HG03108 (cell line): ENCODE measurements around the gene ARHGDIA.

Experiments
- ATAC-seq: cut with Tn5 transposase; IDR thresholded peaks from one replicate; pipeline ENCODE4 v1.9.1; 2021; ENCODE audit warnings: moderate library complexity; ENCODE audit not compliant: unreplicated experiment

ARHGDIA gene

GRCh38 chr17:81870981-81871386 lies at the start of gene ARHGDIA:
TSS of gene ARHGDIA (minus strand) at chr17:81871337. CDS start at chr17:81869930, 1,407 bp downstream.
- ATAC-seq: no peak

- ATAC-seq: no peak
Measured at GRCh38 chr17:81918832-81919545, 47.9 kb upstream of the ARHGDIA start.

GRCh38 chr17:81918333-81918669 lies 47.2 kb upstream of the ARHGDIA start:
- peak; percentile 10 for ATAC-seq

DNA sequence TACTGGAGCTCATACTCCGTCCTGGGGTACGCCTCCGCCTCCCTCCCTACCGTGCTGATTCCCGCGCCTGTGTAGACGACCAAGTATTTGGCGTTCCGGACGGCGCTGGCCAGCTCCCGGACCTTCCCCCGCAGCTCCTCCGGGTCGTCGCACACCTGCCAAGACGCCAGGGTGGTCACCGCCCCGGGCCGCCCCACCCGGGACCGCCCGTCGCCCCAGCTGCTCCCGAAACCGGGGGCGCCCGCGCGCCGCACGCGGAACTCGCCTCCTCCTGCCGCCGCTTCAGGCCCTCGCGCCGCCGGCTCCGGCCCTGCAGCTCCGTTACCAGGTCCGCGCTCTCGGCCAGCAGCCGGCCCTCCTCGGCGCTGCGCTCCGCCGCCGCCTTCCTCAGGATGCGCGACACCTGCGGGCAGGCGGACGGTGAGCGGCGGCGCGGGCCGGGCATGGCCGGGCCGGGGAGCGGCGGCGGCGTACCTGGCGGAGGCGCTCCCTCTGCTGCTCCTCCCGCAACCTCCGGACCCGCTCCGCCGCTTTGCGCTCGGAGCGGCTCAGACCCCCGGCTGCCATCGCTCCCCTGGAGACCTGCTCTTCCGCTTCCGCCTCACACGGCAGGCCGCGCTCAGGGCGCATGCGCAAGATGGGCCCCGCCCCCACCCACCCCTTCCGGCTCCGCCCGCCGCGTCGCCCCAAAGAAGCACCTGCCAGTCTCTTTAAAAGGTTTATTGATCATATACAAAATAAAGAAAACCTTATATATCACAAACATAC lies 46.6 kb upstream of the ARHGDIA start, which contains the start of gene SIRT7:
SIRT7 (minus strand) TSS at position 612 of the 768 bp plus-strand sequence; CDS start at position 567, 45 bp downstream.
- peak; percentile 62 for ATAC-seq

DNA sequence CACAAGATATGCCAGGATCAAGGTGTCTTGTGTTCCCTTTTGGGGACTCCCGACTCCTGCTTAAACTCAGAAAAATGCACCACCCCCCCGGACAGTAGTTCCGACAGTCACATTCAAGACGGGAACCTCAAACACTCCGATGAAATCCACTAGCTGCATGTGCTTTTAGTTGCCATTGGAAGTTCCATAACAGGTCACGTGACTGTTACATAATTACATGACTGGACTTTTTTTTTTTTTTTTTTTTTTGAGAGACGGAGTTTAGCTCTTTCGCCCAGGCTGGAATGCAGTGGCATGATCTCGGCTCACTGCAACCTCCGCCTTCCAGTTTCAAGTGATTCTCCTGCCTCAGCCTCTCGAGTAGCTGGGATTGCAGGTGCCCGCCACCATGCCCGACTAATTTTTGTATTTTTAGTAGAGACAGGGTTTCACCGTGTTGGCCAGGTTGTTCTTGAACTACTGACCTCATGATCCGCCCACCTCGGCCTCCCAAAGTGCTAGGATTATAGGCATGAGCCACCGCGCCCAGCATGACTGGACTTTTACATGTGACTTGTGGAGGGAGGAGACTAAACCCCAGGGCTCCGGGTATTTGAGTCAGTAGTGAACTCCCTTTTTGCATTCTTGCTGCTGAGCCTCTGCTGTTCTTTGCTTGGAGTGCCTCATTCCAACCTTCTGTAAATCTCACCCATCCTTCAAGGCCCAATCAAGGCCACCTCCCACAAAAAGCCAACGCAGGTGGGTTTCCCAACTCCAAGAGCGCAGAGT lies 45.3 kb upstream of the ARHGDIA start:
- no peak for ATAC-seq

DNA sequence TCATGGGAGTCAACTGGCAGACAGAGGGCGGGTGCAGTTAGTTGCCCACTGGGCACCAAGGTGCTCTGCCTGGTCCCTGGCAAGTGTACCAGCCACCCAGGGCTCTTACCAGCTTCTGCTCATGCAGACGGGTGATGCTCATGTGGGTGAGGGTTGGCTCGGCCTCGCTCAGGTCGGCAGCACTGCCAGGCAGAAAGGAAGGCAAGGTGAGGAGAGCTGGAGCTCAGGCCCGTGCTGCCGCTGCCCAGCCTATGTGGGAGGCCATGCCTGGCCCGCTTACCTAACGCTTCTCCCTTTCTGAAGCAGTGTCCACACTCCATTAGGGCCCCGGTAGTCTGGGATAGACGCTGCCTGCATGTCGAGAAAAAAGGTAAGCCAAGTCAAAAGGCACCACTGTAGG lies 44.2 kb upstream of the ARHGDIA start:
- no peak for ATAC-seq

- ATAC-seq: no peak
Measured at GRCh38 chr17:81914103-81914850, 43.1 kb upstream of the ARHGDIA start.

DNA sequence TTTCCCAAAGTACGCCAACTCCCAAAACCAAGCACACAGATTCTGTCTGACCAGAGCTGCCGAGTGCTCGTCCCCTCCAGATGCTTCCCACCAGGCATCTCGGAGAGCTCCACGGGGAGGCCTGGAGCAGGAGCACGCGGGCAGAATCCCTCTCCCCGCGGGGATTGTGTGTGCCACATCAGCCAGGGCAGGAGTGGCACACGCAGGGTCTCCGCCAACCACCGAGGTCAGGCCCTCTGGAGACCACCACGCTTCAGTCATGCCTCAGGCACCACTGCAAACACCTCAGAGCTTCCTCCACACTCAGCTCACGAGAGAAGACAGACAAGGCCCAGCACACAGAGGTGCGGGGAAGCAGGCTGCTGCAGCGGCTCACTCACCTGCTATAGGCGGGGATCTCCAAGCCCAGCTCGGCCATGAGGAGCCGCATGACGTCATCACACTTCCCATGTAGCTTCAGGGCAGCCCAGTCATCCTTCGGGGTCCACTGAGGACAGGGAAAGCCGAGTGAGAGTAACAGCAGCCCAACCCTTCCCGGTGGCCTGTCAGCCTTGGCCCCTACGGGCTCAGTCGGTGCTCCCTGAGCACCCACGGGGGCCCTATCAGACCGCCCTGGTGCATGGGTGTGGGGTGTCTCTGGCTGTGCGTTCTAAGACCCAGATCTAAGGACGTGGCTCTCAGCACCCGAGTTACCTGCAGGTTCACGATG lies 42.4 kb upstream of the ARHGDIA start:
- no peak for ATAC-seq

GRCh38 chr17:81912441-81913309 lies 41.5 kb upstream of the ARHGDIA start:
- no peak for ATAC-seq

GRCh38 chr17:81911969-81912368 lies 40.8 kb upstream of the ARHGDIA start:
- no peak for ATAC-seq

DNA sequence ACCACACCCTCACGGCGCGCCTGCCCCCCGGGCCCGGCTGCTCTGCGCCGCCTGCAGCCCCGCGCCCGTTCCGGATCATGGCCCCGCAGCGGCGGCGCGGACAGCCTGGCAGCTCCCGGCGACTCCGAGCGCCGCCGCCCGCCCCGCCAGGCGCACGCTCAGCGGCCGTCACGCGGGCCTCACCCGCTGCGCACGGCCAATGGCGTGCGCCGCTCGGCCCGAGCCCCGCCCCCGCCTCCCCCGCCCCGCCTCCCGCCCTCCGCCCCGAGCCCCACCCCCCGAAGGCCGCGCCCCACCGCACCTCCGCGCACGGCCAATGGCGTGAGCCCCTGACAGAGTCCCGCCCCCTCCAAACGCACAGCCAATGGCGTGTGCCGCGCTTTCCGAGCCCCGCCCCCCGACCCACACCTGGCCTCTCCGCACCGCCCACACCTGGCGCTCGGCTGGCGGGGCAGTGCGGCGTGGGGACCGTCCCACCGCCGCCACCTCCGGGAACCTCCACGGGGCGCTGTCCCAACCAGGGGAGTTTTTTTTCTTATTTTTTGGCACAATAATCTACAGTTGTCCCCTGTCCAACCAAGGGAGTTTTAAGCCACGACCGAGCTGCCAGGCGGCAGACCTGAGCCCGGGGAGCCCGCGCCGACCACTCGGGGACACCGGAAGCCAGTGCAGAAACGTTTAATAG lies 40.3 kb upstream of the ARHGDIA start, which contains the start of gene PCYT2:
PCYT2 (minus strand) TSS at position 123 of the 685 bp plus-strand sequence; CDS start at position 79, 44 bp downstream.
- ATAC-seq: peak; percentile 66

DNA sequence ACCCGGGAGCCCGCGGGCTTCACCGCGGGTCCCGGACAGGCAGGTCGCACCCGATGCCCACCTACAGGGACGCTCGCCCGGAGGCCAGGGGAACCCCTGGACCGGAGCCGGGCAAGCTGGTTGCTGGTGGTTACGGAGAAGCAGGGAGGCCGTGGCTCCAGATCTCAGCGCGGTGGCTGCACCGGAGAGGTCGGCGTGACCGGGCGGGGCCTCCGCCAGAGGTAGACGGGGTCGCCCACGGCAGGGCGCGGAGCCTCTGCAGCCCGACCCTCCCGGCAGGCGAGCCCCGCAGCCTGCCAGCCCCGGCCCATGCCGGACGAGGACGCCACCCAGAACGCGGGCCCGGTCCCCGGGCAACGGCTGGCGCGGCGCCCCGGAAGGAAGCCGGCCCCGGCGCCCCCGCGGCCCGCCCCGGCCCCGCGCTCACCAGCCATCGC lies 39.7 kb upstream of the ARHGDIA start:
- ATAC-seq: peak; percentile 26

DNA sequence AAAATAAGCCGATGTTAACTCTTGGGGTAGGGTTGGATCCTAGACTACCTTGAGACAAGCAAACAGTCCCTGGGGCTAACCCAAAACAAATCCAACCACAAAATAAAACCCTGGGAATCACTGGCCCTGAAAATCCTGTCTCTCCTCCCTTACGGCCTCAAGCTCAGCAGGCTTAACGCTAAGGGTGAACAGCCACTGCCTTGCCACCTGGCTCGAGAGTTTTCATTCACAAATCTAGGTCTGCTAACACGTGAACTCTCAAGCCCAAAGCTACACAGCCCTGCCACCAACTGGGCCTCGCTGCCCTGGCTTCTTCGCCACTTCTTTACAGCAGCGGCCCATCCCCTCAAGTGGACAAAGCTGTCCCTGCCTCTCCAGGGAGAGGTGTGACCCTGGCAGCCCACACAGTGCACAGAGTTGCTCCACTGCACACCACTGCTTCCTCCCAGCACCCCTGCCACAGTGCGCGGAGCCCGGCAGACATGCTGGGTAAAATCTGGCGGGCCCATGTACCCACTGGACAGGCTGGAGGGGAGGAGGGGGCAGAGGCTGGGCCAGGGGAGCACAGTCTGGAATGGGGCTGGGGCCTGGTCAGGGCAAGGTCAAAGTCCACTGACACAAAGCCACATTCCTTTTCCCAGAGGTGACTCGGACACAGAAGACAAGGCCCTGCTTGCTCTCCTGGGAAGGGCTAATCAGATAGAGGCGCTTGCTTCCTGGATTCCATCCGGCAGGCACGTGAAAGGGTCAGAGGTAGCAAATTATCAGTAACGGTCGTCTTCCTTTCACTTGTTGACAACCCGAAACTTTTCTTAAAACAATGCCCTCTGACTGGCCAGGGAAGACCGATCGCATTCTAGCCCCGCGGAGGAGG lies 39.1 kb upstream of the ARHGDIA start:
- ATAC-seq: no peak

DNA sequence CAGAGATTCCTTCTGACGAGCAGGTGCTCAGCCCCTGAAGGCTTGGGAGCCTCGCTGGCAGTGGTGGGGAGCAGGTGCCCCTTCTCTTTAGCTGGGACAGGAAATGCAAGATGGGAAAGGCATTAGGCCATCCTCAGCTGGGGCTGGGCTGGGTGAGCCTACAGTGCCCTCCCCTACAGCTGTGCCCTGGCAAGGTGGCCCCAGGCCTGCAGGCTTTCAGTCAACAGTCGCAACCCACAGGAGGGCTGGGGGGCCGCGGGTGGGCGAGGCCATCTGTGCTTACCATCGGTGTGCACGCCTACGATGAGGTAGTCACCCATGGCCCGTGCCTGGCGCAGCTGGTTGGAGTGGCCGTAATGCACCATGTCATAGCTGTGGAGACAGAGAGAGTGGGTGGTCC lies 38.1 kb upstream of the ARHGDIA start:
- ATAC-seq: no peak

DNA sequence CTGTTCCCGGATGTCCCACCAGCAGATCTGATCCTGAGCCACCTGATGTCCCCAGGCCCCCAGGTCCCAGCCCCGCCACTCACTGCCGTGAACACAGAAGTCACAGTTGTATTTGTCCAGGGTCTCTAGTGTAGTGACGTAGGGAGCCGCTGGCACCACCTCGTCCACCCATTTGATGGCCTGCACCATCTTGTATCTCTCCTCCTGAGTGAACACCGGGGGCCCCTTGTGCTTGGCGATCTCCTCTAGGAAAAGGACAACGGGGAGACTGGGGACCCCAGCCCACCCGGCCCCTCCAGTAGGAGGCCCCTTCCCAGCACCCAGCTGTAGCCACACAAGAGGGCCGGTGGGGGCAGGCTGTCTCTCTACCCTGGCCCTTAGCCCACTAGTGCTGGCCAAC lies 37.7 kb upstream of the ARHGDIA start:
- no peak for ATAC-seq

DNA sequence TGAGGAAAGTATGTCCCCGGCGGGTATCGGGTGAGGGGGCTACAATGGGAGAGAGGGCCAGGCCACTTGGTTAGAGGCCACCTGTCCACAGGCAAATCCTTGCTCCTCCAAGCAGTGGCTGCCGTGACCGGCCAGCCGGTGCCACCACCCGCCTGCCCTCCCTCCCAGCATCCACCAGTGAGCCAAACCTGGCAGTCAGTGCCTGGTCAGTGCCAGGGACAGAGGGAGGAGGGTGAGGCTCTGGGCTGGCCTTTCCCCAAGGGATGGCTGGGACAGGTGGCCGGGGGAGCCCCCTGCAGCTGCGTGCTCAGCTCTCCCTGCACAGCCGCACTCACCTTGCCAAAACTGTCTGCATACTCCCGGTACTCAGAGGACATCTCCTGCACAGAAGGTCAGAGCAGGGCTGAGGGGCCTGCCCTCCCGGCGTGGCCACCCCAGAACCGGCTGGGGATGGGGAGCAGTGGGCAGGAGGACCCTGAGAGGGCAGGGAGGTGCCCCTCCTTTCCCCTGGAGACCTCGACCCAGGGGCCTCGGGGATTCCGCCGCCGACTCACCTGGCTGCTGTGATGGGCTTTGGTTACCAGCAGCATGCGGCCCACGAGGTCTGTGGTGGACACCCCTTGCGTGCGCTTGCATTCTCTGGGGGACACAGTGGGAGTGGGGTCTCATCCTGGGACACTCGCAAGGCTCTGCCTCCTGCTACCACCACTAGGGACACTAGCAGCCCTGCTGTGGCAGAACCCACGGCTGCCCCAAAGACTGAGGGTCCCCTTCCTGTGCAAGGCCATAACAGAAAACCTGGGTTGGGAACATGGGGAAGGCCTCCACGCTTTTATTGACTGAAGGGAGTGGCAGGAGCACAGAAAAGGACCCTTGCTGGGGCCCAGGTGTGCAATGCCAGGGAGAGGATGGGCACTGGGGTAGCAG lies 36.3 kb upstream of the ARHGDIA start:
- ATAC-seq: no peak
